HEK293 (cell line): ENCODE results near the gene RGPD8.

ENCODE experiments used
- GFI1B ChIP-seq: fragments of 450-650 bp; formaldehyde crosslinking; IDR thresholded peaks from 2 replicates; pipeline ENCODE4 v1.5.1; 2016; ENCODE audit warnings: missing biosample characterization, missing genetic modification characterization
- HOXA7 ChIP-seq: sonication (generic); formaldehyde crosslinking; IDR thresholded peaks from 2 replicates; pipeline ENCODE4 v1.8.1; 2022; ENCODE audit warnings: missing genetic modification reagents, borderline replicate concordance
- ZFP41 ChIP-seq: fragments of 450-650 bp; formaldehyde crosslinking; IDR thresholded peaks from 2 replicates; pipeline ENCODE4 v1.5.1; 2016; ENCODE audit warnings: missing biosample characterization, missing genetic modification characterization, borderline replicate concordance
- ZNF16 ChIP-seq: fragments of 450-650 bp; formaldehyde crosslinking; IDR thresholded peaks from 2 replicates; pipeline ENCODE4 v1.5.1; 2016; ENCODE audit warnings: low read depth, missing biosample characterization, missing genetic modification characterization
- ZNF248 ChIP-seq: fragments of 450-650 bp; formaldehyde crosslinking; IDR thresholded peaks from 2 replicates; pipeline ENCODE4 v1.5.1; 2017; ENCODE audit warnings: missing biosample characterization, missing genetic modification characterization
- ZNF341 ChIP-seq: fragments of 450-650 bp; formaldehyde crosslinking; IDR thresholded peaks from 2 replicates; pipeline ENCODE4; 2016; ENCODE audit warnings: low read depth, missing biosample characterization, missing genetic modification characterization
- TF ChIP-seq, protein P1 (sequence below): fragments of 450-650 bp; formaldehyde crosslinking; IDR thresholded peaks from 2 replicates; pipeline ENCODE4 v1.5.1; 2016; ENCODE audit warnings: missing biosample characterization, missing genetic modification characterization
- TF ChIP-seq, protein P2 (sequence below): fragments of 450-650 bp; formaldehyde crosslinking; IDR thresholded peaks from 2 replicates; pipeline ENCODE4 v1.5.1; 2016; ENCODE audit warnings: missing biosample characterization, missing genetic modification characterization
- TF ChIP-seq, protein P3 (sequence below): fragments of 450-650 bp; formaldehyde crosslinking; IDR thresholded peaks from 2 replicates; pipeline ENCODE4 v1.5.1; 2017; ENCODE audit warnings: missing biosample characterization, missing genetic modification characterization
- TF ChIP-seq, protein P4 (sequence below): sonication (generic); formaldehyde crosslinking; IDR thresholded peaks from 2 replicates; pipeline ENCODE4 v1.8.1; 2022; ENCODE audit warnings: mild to moderate bottlenecking, moderate library complexity, missing genetic modification reagents

DNA sequence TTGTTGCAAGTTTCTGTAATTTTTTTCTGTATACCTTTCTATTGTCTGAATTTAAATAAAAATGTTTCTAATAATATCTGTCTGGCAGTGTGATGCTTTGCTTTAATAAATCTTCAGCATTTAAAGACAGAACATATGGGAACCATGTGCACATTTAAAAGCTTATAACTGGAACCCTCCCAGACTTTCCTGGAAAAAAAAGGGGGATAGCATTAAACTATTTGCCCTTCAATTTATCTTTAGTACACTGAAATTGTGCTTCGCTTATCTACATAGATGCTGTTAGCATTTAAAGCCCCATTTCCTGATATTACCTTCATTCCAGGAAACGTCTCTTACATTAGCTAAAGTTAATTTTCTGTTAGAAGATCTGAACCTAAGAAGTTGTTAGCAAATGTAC lies 93.5 kb downstream of the RGPD8 start:
- TF ChIP-seq ZNF248 (tag by site-specific recombination), result no peak
- TF ChIP-seq, protein P1, sequence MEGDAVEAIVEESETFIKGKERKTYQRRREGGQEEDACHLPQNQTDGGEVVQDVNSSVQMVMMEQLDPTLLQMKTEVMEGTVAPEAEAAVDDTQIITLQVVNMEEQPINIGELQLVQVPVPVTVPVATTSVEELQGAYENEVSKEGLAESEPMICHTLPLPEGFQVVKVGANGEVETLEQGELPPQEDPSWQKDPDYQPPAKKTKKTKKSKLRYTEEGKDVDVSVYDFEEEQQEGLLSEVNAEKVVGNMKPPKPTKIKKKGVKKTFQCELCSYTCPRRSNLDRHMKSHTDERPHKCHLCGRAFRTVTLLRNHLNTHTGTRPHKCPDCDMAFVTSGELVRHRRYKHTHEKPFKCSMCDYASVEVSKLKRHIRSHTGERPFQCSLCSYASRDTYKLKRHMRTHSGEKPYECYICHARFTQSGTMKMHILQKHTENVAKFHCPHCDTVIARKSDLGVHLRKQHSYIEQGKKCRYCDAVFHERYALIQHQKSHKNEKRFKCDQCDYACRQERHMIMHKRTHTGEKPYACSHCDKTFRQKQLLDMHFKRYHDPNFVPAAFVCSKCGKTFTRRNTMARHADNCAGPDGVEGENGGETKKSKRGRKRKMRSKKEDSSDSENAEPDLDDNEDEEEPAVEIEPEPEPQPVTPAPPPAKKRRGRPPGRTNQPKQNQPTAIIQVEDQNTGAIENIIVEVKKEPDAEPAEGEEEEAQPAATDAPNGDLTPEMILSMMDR, result no peak
- TF ChIP-seq, protein P2, sequence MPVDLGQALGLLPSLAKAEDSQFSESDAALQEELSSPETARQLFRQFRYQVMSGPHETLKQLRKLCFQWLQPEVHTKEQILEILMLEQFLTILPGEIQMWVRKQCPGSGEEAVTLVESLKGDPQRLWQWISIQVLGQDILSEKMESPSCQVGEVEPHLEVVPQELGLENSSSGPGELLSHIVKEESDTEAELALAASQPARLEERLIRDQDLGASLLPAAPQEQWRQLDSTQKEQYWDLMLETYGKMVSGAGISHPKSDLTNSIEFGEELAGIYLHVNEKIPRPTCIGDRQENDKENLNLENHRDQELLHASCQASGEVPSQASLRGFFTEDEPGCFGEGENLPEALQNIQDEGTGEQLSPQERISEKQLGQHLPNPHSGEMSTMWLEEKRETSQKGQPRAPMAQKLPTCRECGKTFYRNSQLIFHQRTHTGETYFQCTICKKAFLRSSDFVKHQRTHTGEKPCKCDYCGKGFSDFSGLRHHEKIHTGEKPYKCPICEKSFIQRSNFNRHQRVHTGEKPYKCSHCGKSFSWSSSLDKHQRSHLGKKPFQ, result no peak
- no peak for TF ChIP-seq ZNF341
- no peak for TF ChIP-seq HOXA7 (CRISPR knock-in tag)
- no peak for TF ChIP-seq ZNF16 (tag by site-specific recombination)
- TF ChIP-seq, protein P3, sequence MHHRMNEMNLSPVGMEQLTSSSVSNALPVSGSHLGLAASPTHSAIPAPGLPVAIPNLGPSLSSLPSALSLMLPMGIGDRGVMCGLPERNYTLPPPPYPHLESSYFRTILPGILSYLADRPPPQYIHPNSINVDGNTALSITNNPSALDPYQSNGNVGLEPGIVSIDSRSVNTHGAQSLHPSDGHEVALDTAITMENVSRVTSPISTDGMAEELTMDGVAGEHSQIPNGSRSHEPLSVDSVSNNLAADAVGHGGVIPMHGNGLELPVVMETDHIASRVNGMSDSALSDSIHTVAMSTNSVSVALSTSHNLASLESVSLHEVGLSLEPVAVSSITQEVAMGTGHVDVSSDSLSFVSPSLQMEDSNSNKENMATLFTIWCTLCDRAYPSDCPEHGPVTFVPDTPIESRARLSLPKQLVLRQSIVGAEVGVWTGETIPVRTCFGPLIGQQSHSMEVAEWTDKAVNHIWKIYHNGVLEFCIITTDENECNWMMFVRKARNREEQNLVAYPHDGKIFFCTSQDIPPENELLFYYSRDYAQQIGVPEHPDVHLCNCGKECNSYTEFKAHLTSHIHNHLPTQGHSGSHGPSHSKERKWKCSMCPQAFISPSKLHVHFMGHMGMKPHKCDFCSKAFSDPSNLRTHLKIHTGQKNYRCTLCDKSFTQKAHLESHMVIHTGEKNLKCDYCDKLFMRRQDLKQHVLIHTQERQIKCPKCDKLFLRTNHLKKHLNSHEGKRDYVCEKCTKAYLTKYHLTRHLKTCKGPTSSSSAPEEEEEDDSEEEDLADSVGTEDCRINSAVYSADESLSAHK (tag by site-specific recombination), result no peak
- TF ChIP-seq ZFP41 (tag by site-specific recombination), result no peak
- no peak for TF ChIP-seq GFI1B
- TF ChIP-seq, protein P4, sequence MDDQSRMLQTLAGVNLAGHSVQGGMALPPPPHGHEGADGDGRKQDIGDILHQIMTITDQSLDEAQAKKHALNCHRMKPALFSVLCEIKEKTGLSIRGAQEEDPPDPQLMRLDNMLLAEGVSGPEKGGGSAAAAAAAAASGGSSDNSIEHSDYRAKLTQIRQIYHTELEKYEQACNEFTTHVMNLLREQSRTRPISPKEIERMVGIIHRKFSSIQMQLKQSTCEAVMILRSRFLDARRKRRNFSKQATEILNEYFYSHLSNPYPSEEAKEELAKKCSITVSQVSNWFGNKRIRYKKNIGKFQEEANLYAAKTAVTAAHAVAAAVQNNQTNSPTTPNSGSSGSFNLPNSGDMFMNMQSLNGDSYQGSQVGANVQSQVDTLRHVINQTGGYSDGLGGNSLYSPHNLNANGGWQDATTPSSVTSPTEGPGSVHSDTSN (CRISPR knock-in tag), result no peak
